ENCODE results near the gene OLFM1. TPM values are rescaled to one million over a fixed set of nuclear protein-coding genes. Genes with fewer than 3 reads are reported as not detected.

Gene OLFM1
- total and polyA plus RNA-seq, 2 donors (not counting 1 experiment from before 2014, with no cell fraction given): 0.07 TPM; not detected in 1

DNA sequence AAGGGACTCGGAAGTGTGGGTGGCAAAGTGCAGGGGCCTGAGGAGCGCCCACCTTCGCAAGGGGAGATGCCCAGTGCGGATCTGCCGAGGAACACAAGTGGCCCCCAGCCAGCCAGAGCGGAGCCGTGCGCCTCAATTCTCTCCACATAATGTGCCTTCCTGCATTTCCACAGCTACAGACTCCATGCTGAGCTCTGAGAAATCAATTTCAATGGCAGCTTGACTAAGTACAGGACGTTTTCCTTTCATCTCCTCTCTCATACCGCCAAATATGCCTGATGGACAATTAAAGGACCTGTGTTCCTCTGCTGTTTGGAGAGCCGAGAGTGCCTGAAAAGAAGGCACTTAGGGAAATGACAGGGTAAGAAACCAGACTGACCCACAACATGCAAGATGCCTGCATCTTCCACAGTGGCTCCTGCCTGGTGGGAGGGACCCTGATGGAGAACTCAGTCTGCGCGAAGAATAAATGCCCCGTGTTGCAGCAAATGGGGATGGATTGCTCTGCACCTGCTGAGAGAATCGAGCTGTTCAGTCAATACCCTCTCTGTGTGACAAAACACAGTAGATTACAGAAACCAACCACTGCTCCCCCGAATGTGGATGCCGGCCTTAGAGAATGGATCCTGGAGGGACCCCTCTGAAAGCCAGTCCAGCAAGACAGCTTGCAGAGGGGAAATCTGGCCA lies 38.6 kb upstream of the OLFM1 start:
- no peaks in the 10 kb centered on the region for H3K36me3 ChIP-seq (replicated peaks in 1 of 2; ENCODE audit: control extremely low read depth in 1 of 2, control insufficient read depth in 1 of 2, extremely low read depth in 1 of 2, insufficient read depth in 2 of 2, low read length in 1 of 2)
- H3K9me3 Mint-ChIP-seq (ENCODE audit: insufficient read depth): no peaks in the 10 kb centered on the region
- H3K4me1 Mint-ChIP-seq: peaks cover 16% of the 10 kb centered on the region
- ChIA-PET CTCF (no interaction called here), POLR2A (no interaction called here)
- H3K27ac ChIP-seq (ENCODE audit: low read length in 2 of 2): no peak overlapping the region
- no peak overlapping the region for H2AFZ ChIP-seq (ENCODE audit: insufficient read depth, low read depth, low read length, poor library complexity, severe bottlenecking)
- no peaks in the 10 kb centered on the region for H3K79me2 ChIP-seq (ENCODE audit: control insufficient read depth, insufficient read depth, low read length)
- no peak overlapping the region for H3K9ac ChIP-seq (ENCODE audit: low read length)
- H3K4me3 ChIP-seq (ENCODE audit: control extremely low read depth in 1 of 5, extremely low read depth in 1 of 5, insufficient read depth in 1 of 5, low read depth in 2 of 5, low read length in 4 of 5): no peak overlapping the region
- H3K27ac Mint-ChIP-seq: no peak overlapping the region
- DNase-seq: no peak
- ATAC-seq (ENCODE audit: low read depth): no peak
- H3K4me3 Mint-ChIP-seq: no peak overlapping the region
- no peak overlapping the region for H3K4me2 ChIP-seq (replicated peaks; ENCODE audit: low read depth, low read length, poor library complexity, severe bottlenecking)
- peaks cover 0 to 12% (median 0%) of the 10 kb centered on the region in 3 donors for H3K9me3 ChIP-seq (ENCODE audit: control extremely low read depth in 1 of 3, control insufficient read depth in 2 of 3, insufficient read depth in 1 of 3, low read length in 2 of 3)
- H3K4me1 ChIP-seq (ENCODE audit: control insufficient read depth in 2 of 2, insufficient read depth in 2 of 2, low read length in 2 of 2): peaks cover 13 to 15% of the 10 kb centered on the region in 2 donors
- intact Hi-C loops (cut with micrococcal nuclease): no loop called here
- H3K27me3 ChIP-seq (replicated peaks in 1 of 4; ENCODE audit: control extremely low read depth in 1 of 4, control insufficient read depth in 3 of 4, insufficient read depth in 4 of 4, low read length in 3 of 4): no peaks in the 10 kb centered on the region
- H3K27me3 Mint-ChIP-seq: peaks cover 10% of the 10 kb centered on the region
- no peak for TF ChIP-seq EZH2 (IDR thresholded peaks at IDR 0.05; ENCODE audit: borderline replicate concordance, insufficient read depth, low read depth, low read length, poor library complexity, severe bottlenecking)
- TF ChIP-seq, protein P1, sequence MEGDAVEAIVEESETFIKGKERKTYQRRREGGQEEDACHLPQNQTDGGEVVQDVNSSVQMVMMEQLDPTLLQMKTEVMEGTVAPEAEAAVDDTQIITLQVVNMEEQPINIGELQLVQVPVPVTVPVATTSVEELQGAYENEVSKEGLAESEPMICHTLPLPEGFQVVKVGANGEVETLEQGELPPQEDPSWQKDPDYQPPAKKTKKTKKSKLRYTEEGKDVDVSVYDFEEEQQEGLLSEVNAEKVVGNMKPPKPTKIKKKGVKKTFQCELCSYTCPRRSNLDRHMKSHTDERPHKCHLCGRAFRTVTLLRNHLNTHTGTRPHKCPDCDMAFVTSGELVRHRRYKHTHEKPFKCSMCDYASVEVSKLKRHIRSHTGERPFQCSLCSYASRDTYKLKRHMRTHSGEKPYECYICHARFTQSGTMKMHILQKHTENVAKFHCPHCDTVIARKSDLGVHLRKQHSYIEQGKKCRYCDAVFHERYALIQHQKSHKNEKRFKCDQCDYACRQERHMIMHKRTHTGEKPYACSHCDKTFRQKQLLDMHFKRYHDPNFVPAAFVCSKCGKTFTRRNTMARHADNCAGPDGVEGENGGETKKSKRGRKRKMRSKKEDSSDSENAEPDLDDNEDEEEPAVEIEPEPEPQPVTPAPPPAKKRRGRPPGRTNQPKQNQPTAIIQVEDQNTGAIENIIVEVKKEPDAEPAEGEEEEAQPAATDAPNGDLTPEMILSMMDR (IDR thresholded peaks at IDR 0.05): no peak
- 91% methylated on average over 17 of the region's 17 CpGs for WGBS (ENCODE audit: insufficient coverage)
- no peaks in the 10 kb centered on the region for H4K20me1 ChIP-seq (ENCODE audit: control insufficient read depth, insufficient read depth, low read length, poor library complexity, severe bottlenecking)

DNA sequence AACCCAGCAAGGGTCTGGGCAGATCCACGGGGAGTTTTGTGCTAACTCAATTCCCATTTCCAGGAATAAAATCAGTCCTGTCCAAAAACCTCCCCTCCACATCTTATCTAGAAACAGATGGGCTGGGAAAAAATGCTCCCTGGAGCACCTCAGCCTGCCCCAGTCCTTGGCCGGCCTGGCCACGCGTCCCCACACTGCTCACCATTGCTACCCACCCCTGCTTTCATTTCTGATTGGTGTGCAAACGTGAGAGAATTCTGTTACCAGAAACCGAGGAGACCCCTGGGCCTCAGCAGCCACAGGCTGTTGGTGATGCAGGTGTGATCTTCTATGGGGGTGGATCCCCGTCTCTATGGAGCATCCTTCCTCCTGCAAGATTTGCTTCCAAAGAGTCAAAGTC lies 38.0 kb upstream of the OLFM1 start:
- intact Hi-C loops (cut with micrococcal nuclease): no loop called here
- peaks cover 13 to 15% of the 10 kb centered on the region in 2 donors for H3K4me1 ChIP-seq (ENCODE audit: control insufficient read depth in 2 of 2, insufficient read depth in 2 of 2, low read length in 2 of 2)
- H3K4me3 Mint-ChIP-seq: no peak overlapping the region
- H3K27me3 Mint-ChIP-seq: peaks cover 16% of the 10 kb centered on the region
- H3K9me3 Mint-ChIP-seq (ENCODE audit: insufficient read depth): no peaks in the 10 kb centered on the region
- no peak overlapping the region for H3K4me2 ChIP-seq (replicated peaks; ENCODE audit: low read depth, low read length, poor library complexity, severe bottlenecking)
- no peaks in the 10 kb centered on the region for H4K20me1 ChIP-seq (ENCODE audit: control insufficient read depth, insufficient read depth, low read length, poor library complexity, severe bottlenecking)
- no peaks in the 10 kb centered on the region for H3K36me3 ChIP-seq (replicated peaks in 1 of 2; ENCODE audit: control extremely low read depth in 1 of 2, control insufficient read depth in 1 of 2, extremely low read depth in 1 of 2, insufficient read depth in 2 of 2, low read length in 1 of 2)
- H3K27ac Mint-ChIP-seq: no peak overlapping the region
- no peaks in the 10 kb centered on the region for H3K79me2 ChIP-seq (ENCODE audit: control insufficient read depth, insufficient read depth, low read length)
- peaks cover 0 to 12% (median 0%) of the 10 kb centered on the region in 3 donors for H3K9me3 ChIP-seq (ENCODE audit: control extremely low read depth in 1 of 3, control insufficient read depth in 2 of 3, insufficient read depth in 1 of 3, low read length in 2 of 3)
- no peak for TF ChIP-seq EZH2 (IDR thresholded peaks at IDR 0.05; ENCODE audit: borderline replicate concordance, insufficient read depth, low read depth, low read length, poor library complexity, severe bottlenecking)
- TF ChIP-seq, protein P1 (IDR thresholded peaks at IDR 0.05): no peak
- H3K4me1 Mint-ChIP-seq: peaks cover 16% of the 10 kb centered on the region
- no peak for ATAC-seq (ENCODE audit: low read depth)
- no peak overlapping the region for H2AFZ ChIP-seq (ENCODE audit: insufficient read depth, low read depth, low read length, poor library complexity, severe bottlenecking)
- 76% methylated on average over 2 of the region's 7 CpGs for WGBS (ENCODE audit: insufficient coverage)
- DNase-seq: no peak
- ChIA-PET CTCF (no interaction called here), POLR2A (no interaction called here)
- no peak overlapping the region for H3K4me3 ChIP-seq (ENCODE audit: control extremely low read depth in 1 of 5, extremely low read depth in 1 of 5, insufficient read depth in 1 of 5, low read depth in 2 of 5, low read length in 4 of 5)
- H3K27me3 ChIP-seq (replicated peaks in 1 of 4; ENCODE audit: control extremely low read depth in 1 of 4, control insufficient read depth in 3 of 4, insufficient read depth in 4 of 4, low read length in 3 of 4): no peaks in the 10 kb centered on the region
- H3K9ac ChIP-seq (ENCODE audit: low read length): no peak overlapping the region
- no peak overlapping the region for H3K27ac ChIP-seq (ENCODE audit: low read length in 2 of 2)
